SJCRH30 (cell line): ENCODE results near the gene IL13RA2. TPM values are rescaled to one million over a fixed set of nuclear protein-coding genes. Genes with fewer than 3 reads are reported as not detected.

Experiments used
- DNase-seq, 2 experiments: peaks; one replicate each; pipeline ENCODE4 v3.0.0-alpha.2; 2015 to 2020
- H3K27ac ChIP-seq: fragments of 250-450 bp; sonication (Bioruptor Pico); 2 replicates; pipeline ENCODE4 v1.5.1; 2020; ENCODE audit warnings: mild to moderate bottlenecking, moderate library complexity
- H3K27me3 ChIP-seq: fragments of 250-450 bp; sonication (Bioruptor Pico); 2 replicates; pipeline ENCODE4 v1.5.1; 2020; ENCODE audit warnings: mild to moderate bottlenecking, moderate library complexity
- H3K36me3 ChIP-seq: fragments of 250-450 bp; sonication (Bioruptor Pico); 2 replicates; pipeline ENCODE4 v1.5.1; 2020; ENCODE audit warnings: mild to moderate bottlenecking, moderate library complexity
- H3K4me1 ChIP-seq: fragments of 250-450 bp; sonication (Bioruptor Pico); 2 replicates; pipeline ENCODE4 v1.5.1; 2020; ENCODE audit warnings: mild to moderate bottlenecking, moderate library complexity
- H3K4me3 ChIP-seq: fragments of 250-450 bp; sonication (Bioruptor Pico); 2 replicates; pipeline ENCODE4 v1.5.1; 2020; ENCODE audit warnings: mild to moderate bottlenecking, moderate library complexity
- H3K9me3 ChIP-seq: fragments of 250-450 bp; sonication (Bioruptor Pico); replicated peaks from 2 replicates; pipeline ENCODE4 v1.5.1; 2020; ENCODE audit warnings: mild to moderate bottlenecking, moderate library complexity
- total RNA-seq: library from RNA; depleted of rRNA; stranded (reverse); fragments of >200 nt; shearing (Covaris generic); gene quantifications from 2 replicates; pipeline ENCODE4 v1.2.3, GENCODE V29; 2014

The IL13RA2 gene
- total RNA-seq, 1 experiment from 2014 or later = not detected

DNA sequence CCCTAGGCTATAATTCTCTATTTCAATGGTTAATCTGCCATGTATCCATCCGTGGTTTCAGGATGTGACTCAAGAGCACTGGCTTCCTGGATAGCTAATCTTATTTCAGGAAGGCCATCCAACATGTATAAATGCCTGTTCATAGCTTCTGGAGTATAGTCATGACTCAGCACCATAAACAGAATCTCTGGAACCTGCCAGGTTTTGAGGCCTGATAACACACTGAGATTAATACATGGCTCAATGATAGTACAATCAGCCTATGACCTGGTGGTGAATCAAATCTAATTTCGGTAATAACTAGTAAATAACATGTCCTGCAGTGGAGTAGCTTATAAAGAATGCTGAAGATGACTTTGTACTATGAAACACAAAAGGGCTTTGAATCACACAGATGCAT is 5.7 kb upstream of the IL13RA2 start:
- Histone ChIP-seq H3K4me3 (no peak overlapping the region), H3K9me3 (no peaks in the 10 kb centered on the region), H3K27me3 (no peaks in the 10 kb centered on the region), H3K4me1 (peaks cover 4% of the 10 kb centered on the region; the same call in 1 of the 2 replicates), H3K27ac (no peak overlapping the region), H3K36me3 (no peaks in the 10 kb centered on the region)
- DNase-seq = peak in 1 of 2 experiments; percentile 25

GRCh38 chrX:115021121-115021520 is 3.7 kb upstream of the IL13RA2 start:
- H3K4me1 ChIP-seq = peaks cover 4% of the 10 kb centered on the region; the same call in 1 of the 2 replicates
- no peaks in the 10 kb centered on the region; the same call in 1 of the 2 replicates for H3K27me3 ChIP-seq
- no peak overlapping the region for H3K27ac ChIP-seq
- no peak overlapping the region for H3K4me3 ChIP-seq
- H3K9me3 ChIP-seq = no peaks in the 10 kb centered on the region
- peak in 1 of 2 experiments; percentile 36 for DNase-seq
- no peaks in the 10 kb centered on the region for H3K36me3 ChIP-seq

DNA sequence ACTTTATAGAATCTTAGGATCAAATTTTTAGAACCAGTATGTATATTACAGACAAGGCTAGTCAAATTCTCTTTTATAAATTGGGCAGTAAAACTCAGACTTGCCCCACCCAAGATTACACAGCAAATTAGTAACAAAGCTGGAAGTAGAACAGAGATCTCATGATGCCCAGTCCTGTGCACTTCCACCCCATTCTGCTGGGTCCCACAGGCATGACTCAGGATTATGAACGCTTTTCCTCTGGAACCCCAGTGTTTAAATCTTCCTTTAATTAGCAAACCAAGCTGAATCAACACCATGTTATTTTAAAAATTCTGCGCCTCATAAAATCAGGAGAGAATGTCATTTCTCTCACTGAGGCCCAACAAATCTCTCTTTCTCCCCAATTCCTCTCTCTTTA is 1.5 kb upstream of the IL13RA2 start:
- Histone ChIP-seq H3K9me3 (no peaks in the 10 kb centered on the region), H3K27ac (no peak overlapping the region), H3K4me1 (peaks cover 4% of the 10 kb centered on the region; the same call in 1 of the 2 replicates), H3K36me3 (no peaks in the 10 kb centered on the region), H3K27me3 (no peaks in the 10 kb centered on the region; the same call in 1 of the 2 replicates), H3K4me3 (no peak overlapping the region)
- no peak for DNase-seq

DNA sequence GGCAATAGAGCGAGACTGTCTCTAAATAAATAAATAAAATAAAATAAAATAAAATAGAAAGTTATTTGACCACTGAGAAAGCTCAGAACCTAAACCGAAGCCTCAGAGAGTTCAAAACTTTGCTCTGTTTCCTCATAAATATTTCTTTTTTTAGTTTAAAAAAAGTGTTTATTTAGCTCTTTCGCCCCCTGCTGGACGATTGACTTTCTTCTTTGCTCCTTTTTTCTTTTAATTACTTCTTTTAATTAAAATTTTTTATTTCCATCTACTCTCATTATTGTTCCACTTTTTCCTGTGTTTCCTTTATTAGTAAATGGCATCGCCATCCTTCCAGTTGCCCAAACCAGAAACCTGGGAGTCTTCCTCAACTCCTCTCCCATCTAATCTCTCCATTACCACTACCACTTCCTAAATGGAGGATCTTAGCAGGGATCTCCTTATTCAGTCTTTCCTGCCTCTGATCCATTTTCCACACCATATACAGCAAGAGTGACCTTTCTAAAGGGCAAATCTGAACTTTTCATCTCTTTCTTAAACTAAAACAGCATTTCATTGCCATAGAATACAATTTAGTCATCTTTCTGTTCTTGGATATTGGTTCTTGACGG is 728 bp upstream of the IL13RA2 start:
- Histone ChIP-seq H3K4me1 (peaks cover 3% of the 10 kb centered on the region; the same call in 1 of the 2 replicates), H3K27ac (no peak overlapping the region), H3K9me3 (no peaks in the 10 kb centered on the region), H3K36me3 (no peaks in the 10 kb centered on the region), H3K4me3 (no peak overlapping the region), H3K27me3 (no peaks in the 10 kb centered on the region; the same call in 1 of the 2 replicates)
- peak in 1 of 2 experiments; percentile 22 for DNase-seq

DNA sequence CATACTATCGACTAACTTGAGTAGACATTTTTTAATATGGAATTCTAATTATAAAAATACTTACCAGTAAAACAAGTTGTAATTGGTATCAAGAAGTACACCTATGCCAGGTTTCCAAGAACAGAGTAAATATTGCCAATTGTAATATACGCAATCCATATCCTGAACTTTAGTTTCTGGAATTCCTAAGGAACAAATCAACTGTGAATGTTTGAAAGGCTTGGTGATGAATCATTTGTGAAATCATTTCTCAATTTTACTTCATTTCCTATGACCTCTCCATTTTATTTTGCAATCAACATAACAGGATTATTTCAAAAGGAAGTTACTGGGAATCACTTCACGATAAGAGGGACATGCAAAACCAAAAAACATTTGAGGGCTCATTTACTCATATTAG is 3.7 kb downstream of the IL13RA2 start:
- DNase-seq = no peak

DNA sequence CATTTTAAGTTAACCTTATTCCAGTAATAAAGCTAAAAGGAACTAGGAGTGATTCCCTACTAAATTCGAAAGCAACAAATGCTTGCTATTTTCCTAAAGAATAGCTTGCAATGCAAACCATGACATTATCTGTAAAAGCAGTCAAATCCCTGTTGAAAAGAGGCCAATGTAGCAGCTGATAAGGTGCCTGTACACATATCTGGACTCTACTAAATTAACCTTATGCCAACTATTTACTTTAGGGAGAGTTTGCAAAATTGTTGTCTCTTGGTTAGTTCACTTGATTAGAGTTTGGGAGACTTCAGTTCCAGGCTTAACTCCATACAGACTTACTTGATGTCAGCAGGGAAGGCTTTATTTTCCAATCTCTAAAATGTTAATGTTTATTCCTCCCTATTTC is 6.0 kb downstream of the IL13RA2 start:
- Histone ChIP-seq H3K27me3 (no peaks in the 10 kb centered on the region; the same call in 1 of the 2 replicates), H3K36me3 (no peaks in the 10 kb centered on the region), H3K4me3 (no peak overlapping the region), H3K27ac (no peak overlapping the region), H3K9me3 (no peaks in the 10 kb centered on the region), H3K4me1 (no peaks in the 10 kb centered on the region)
- no peak for DNase-seq

More for the DNA sequence above, 3.7 kb downstream of the IL13RA2 start:
- Histone ChIP-seq H3K27me3 (no peaks in the 10 kb centered on the region; the same call in 1 of the 2 replicates), H3K9me3 (no peaks in the 10 kb centered on the region), H3K36me3 (no peaks in the 10 kb centered on the region), H3K4me3 (no peak overlapping the region), H3K27ac (no peak overlapping the region), H3K4me1 (no peaks in the 10 kb centered on the region)

DNA sequence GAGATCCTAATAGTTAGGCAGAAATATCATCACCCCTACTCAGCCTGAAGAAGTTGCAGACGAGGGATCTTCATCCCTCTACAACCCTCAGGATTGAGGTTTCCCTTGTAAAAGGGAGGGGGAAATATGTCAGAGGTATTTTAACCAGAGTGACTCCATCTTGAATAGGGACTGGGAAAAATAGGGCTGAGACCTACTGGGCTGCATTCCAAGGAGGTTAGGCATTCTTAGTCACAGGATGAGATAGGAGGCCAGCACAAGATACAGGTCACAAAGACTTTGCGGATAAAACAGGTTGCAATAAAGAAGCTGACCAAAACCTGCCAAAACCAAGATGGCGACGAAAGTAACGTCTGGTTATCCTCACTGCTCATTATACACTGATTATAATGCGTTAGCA is 17.5 kb downstream of the IL13RA2 start:
- Histone ChIP-seq H3K27me3 (no peaks in the 10 kb centered on the region), H3K36me3 (no peaks in the 10 kb centered on the region), H3K9me3 (no peaks in the 10 kb centered on the region), H3K27ac (no peak overlapping the region), H3K4me3 (no peak overlapping the region), H3K4me1 (0 out of 2 replicates have a peak, but pooled peaks cover 3% of the 10 kb centered on the region)
- no peak for DNase-seq

DNA sequence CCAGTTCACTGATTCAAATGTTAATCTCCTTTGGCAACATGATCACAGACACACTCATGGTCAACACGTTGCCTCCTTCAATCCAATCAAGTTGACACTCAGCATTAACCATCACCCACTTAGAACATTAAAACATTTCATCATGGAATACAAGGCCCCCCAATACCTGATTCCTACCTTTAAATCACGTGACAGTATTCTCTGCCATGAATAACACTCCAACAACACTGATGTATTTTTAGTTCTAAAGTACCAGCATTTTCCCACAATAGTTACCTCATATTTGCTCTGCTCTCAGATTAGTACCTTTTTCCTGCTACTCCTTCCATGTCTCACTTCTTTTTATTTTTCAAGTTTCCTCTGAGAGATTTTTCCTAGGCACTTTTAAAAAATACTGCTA is 19.6 kb downstream of the IL13RA2 start:
- H3K27me3 ChIP-seq = no peaks in the 10 kb centered on the region
- no peaks in the 10 kb centered on the region for H3K9me3 ChIP-seq
- H3K36me3 ChIP-seq = no peaks in the 10 kb centered on the region
- H3K4me1 ChIP-seq = 0 out of 2 replicates have a peak, but pooled peaks cover 3% of the 10 kb centered on the region
- no peak overlapping the region for H3K27ac ChIP-seq
- no peak for DNase-seq
- no peak overlapping the region for H3K4me3 ChIP-seq

GRCh38 chrX:114985967-114986592 is 31.3 kb downstream of the IL13RA2 start:
- Histone ChIP-seq H3K27ac (no peak overlapping the region), H3K27me3 (no peaks in the 10 kb centered on the region), H3K4me1 (no peaks in the 10 kb centered on the region), H3K36me3 (no peaks in the 10 kb centered on the region), H3K9me3 (no peaks in the 10 kb centered on the region), H3K4me3 (no peak overlapping the region)
- no peak for DNase-seq

DNA sequence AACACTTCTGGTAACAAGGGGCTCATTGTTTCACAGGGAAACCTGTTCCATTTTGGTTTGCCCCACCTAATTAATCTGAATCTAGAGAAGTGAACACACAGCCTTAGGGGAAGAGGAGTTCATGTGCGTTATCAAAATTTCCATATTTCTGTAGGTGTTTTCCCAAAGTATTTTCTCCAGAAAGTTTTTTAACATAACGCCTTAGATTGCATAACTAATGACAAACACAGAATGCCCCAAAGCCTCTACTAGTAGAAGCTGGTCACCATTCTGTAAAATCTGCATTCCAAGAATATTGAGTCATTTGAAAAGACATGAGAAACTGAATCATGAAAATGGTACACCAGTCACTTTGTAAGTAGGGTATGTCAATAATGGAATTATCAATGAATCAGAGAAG is 41.1 kb downstream of the IL13RA2 start:
- Histone ChIP-seq H3K27ac (no peak overlapping the region), H3K4me1 (no peaks in the 10 kb centered on the region), H3K27me3 (no peaks in the 10 kb centered on the region; the same call in 1 of the 2 replicates), H3K36me3 (no peaks in the 10 kb centered on the region), H3K9me3 (no peaks in the 10 kb centered on the region), H3K4me3 (no peak overlapping the region)
- no peak for DNase-seq

DNA sequence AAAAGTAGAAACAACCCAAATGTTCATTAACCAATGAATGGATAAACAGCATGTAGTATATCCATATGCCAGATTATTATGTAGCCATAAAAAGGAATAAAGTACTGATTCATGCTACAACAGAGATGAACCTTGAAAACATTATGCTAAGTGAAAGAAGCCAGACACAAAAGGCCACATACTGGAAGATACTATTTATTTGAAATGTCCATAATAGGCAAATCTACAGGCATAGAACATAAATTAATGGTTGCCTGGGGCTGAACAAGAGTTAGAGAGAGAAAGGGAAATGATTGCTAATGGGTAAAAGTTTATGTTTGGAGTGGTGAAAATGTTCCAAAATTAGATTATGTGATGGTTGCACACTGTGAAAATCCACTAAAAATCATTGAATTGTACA is 44.4 kb downstream of the IL13RA2 start:
- Histone ChIP-seq H3K4me3 (no peak overlapping the region), H3K9me3 (no peaks in the 10 kb centered on the region), H3K27me3 (no peaks in the 10 kb centered on the region; the same call in 1 of the 2 replicates), H3K36me3 (no peaks in the 10 kb centered on the region), H3K4me1 (no peaks in the 10 kb centered on the region), H3K27ac (no peak overlapping the region)
- DNase-seq = no peak

GRCh38 chrX:114970806-114971205 is 46.6 kb downstream of the IL13RA2 start:
- Histone ChIP-seq H3K9me3 (no peaks in the 10 kb centered on the region), H3K4me1 (no peaks in the 10 kb centered on the region), H3K27me3 (no peaks in the 10 kb centered on the region; the same call in 1 of the 2 replicates), H3K27ac (no peak overlapping the region), H3K36me3 (no peaks in the 10 kb centered on the region), H3K4me3 (no peak overlapping the region)
- no peak for DNase-seq

DNA sequence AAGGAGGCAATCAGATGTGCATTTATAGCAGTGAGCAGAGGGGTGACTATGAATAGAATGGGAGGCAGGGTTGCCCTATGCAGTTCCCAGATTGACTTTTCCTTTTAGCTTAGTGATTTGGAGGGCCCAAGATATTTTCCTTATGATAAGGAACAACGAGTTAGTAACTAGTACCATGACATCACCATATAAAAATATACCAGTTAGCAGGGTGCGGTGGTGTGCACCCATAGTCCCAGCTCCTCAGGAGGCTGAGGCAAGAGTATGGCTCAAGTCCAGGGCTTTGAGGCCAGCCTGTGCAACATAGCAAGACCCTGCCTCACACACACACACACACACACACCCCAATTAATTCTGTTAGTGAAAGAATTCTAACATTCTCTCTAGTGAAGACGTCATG is 53.0 kb downstream of the IL13RA2 start:
- Histone ChIP-seq H3K9me3 (no peaks in the 10 kb centered on the region), H3K27ac (no peak overlapping the region), H3K27me3 (no peaks in the 10 kb centered on the region), H3K4me1 (no peaks in the 10 kb centered on the region), H3K36me3 (no peaks in the 10 kb centered on the region), H3K4me3 (no peak overlapping the region)
- no peak for DNase-seq

- no peak for DNase-seq
- H3K9me3 ChIP-seq = no peaks in the 10 kb centered on the region
- H3K27ac ChIP-seq = no peak overlapping the region
- H3K27me3 ChIP-seq = no peaks in the 10 kb centered on the region
- no peak overlapping the region for H3K4me3 ChIP-seq
- H3K36me3 ChIP-seq = no peaks in the 10 kb centered on the region
- H3K4me1 ChIP-seq = no peaks in the 10 kb centered on the region
These were observed 55.2 kb downstream of the IL13RA2 start for GRCh38 chrX:114962209-114962608.

- Histone ChIP-seq H3K27me3 (no peaks in the 10 kb centered on the region), H3K4me3 (no peak overlapping the region)
- DNase-seq = peak in 1 of 2 experiments; percentile 39
These were observed 57.7 kb downstream of the IL13RA2 start for GRCh38 chrX:114959729-114960128.

More at GRCh38 chrX:114959729-114960128, 57.7 kb downstream of the IL13RA2 start:
- no peak overlapping the region for H3K27ac ChIP-seq
- no peaks in the 10 kb centered on the region for H3K9me3 ChIP-seq
- H3K4me1 ChIP-seq = no peaks in the 10 kb centered on the region
- no peaks in the 10 kb centered on the region for H3K36me3 ChIP-seq
